Muscle of leg (tissue), 16 donors: ENCODE results near the gene BLVRB. TPM values are rescaled to one million over a fixed set of nuclear protein-coding genes. Genes with fewer than 3 reads are reported as not detected.

Experiments used
- DNase-seq: peaks from one replicate; pipeline ENCODE4 v3.0.0; 2013
- H3K27ac ChIP-seq: one replicate; pipeline ENCODE4 v1.5.1; 2013; ENCODE audit warnings: mild to moderate bottlenecking, low read length, control low read depth
- H3K27me3 ChIP-seq: one replicate; pipeline ENCODE4 v1.6.1; 2013; ENCODE audit warnings: low read length; ENCODE audit not compliant: control insufficient read depth, insufficient read depth
- H3K36me3 ChIP-seq: one replicate; pipeline ENCODE4 v1.6.1; 2013; ENCODE audit warnings: low read length; ENCODE audit not compliant: control insufficient read depth, insufficient read depth
- H3K4me1 ChIP-seq: one replicate; pipeline ENCODE4 v1.6.1; 2013; ENCODE audit warnings: low read length; ENCODE audit not compliant: control insufficient read depth, insufficient read depth
- H3K4me3 ChIP-seq: one replicate; pipeline ENCODE4 v1.5.1; 2013; ENCODE audit warnings: low read length, control low read depth
- H3K9me3 ChIP-seq: replicated peaks from 2 replicates; pipeline ENCODE4 v1.6.1; 2013; ENCODE audit warnings: low read depth, low read length; ENCODE audit not compliant: control insufficient read depth
- WGBS: methylation state at CpG from one replicate; pipeline ENCODE4 v1.1.5; 2013; ENCODE audit warnings: missing lambda C conversion rate; ENCODE audit not compliant: insufficient coverage; 5-methylcytosine and 5-hydroxymethylcytosine counted together
- long read RNA-seq, 11 donors: transcript quantifications; one replicate each; lab custom pipeline, GENCODE V29; 2026
- polyA plus RNA-seq, 8 donors: library from polyadenylated mRNA; unstranded; fragments of 120-200 nt; gene quantifications; one replicate each; pipeline versions ENCODE4 v1.2.1 to v1.2.3, GENCODE V29; 2013; ENCODE audit warnings: inconsistent platforms in 1 of 8, low replicate concordance in 1 of 8; ENCODE audit not compliant: insufficient read length in 8 of 8, insufficient read depth in 1 of 8
- total RNA-seq: library from RNA; stranded (reverse); fragments of 120-200 nt; gene quantifications from one replicate; pipeline ENCODE4 v1.2.4, GENCODE V29; 2013

Gene BLVRB
- total RNA-seq (57.9 TPM), polyA plus RNA-seq (10 to 100 TPM; 41.4 to 55.7 (median 42.7) TPM)
- long read RNA-seq, donor 1, transcript BLVRB-201 (5 exons, 873 nt) = major isoform, 11 of 12 reads
- long read RNA-seq, donor 1, partial matches to known transcripts = 0 of 12 reads
- long read RNA-seq, donor 1, other reads (novel, unspliced or antisense) = 0 of 12 reads
- long read RNA-seq, donor 2, partial matches to known transcripts = 0 of 3 reads
- long read RNA-seq, donor 2, other reads (novel, unspliced or antisense) = 0 of 3 reads
- long read RNA-seq, donor 3, transcript BLVRB-201 (5 exons, 873 nt) = major isoform, 28 of 28 reads
- long read RNA-seq, donor 3, partial matches to known transcripts = 0 of 28 reads
- long read RNA-seq, donor 3, other reads (novel, unspliced or antisense) = 0 of 28 reads
- long read RNA-seq, donor 4, transcript BLVRB-201 (5 exons, 873 nt) = major isoform, 22 of 24 reads
- long read RNA-seq, donor 4, partial matches to known transcripts = 0 of 24 reads
- long read RNA-seq, donor 4, other reads (novel, unspliced or antisense) = 0 of 24 reads
- long read RNA-seq, donor 5, transcript BLVRB-201 (5 exons, 873 nt) = major isoform, 69 of 76 reads
- long read RNA-seq, donor 5, partial matches to known transcripts = 6 of 76 reads
- long read RNA-seq, donor 5, other reads (novel, unspliced or antisense) = 0 of 76 reads
- long read RNA-seq, donor 6, transcript BLVRB-201 (5 exons, 873 nt) = major isoform, 62 of 74 reads
- long read RNA-seq, donor 6, partial matches to known transcripts = 10 of 74 reads
- long read RNA-seq, donor 6, other reads (novel, unspliced or antisense) = 0 of 74 reads
- long read RNA-seq, donor 7, transcript BLVRB-201 (5 exons, 873 nt) = major isoform, 44 of 51 reads
- long read RNA-seq, donor 7, partial matches to known transcripts = 6 of 51 reads
- long read RNA-seq, donor 7, other reads (novel, unspliced or antisense) = 0 of 51 reads
- long read RNA-seq, donor 8, transcript BLVRB-201 (5 exons, 873 nt) = major isoform, 26 of 28 reads
- long read RNA-seq, donor 8, partial matches to known transcripts = 0 of 28 reads
- long read RNA-seq, donor 8, other reads (novel, unspliced or antisense) = 0 of 28 reads
- long read RNA-seq, donor 9, transcript BLVRB-201 (5 exons, 873 nt) = major isoform, 24 of 25 reads
- long read RNA-seq, donor 9, partial matches to known transcripts = 0 of 25 reads
- long read RNA-seq, donor 9, other reads (novel, unspliced or antisense) = 0 of 25 reads
- long read RNA-seq, donor 10, transcript BLVRB-201 (5 exons, 873 nt) = major isoform, 31 of 32 reads
- long read RNA-seq, donor 10, partial matches to known transcripts = 0 of 32 reads
- long read RNA-seq, donor 10, other reads (novel, unspliced or antisense) = 0 of 32 reads
- long read RNA-seq, donor 11, transcript BLVRB-201 (5 exons, 873 nt) = major isoform, 28 of 28 reads
- long read RNA-seq, donor 11, partial matches to known transcripts = 0 of 28 reads
- long read RNA-seq, donor 11, other reads (novel, unspliced or antisense) = 0 of 28 reads

DNA sequence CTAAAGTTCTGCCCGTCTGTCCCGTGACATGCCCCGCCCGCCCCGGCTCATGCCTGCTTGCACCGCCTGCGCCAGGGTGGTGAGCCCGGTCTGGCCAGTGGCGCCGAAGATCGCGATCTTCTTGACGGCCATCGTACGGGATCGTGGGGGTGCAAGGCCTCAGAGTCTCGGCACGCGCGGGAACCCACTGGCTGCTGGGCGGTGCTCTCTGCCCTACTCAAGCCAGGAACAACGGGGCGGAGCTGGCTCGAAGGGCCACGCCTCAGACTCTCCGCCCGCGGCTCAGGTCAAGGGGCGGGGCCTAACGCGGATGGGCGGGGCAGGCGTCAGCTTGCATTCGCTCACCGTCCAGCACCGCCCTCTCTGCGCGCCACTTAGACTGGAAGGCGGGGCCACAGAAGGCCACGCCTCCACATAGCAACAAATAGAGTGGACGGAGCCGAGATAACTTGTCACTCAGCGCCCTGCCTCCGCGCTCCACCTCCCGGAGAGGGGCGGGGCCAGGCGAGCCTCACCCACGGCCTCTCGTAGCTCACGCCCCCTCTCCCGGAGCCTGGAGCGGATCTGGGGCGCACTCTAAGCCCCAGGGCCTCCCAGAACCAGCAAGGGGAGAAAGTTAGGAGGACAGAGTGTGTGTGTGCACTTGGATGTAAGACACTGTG, at the start of gene BLVRB:
BLVRB (minus strand) TSS at position 189 of the 662 bp plus-strand sequence; CDS start at position 132, 57 bp downstream.
- H3K4me3 ChIP-seq = peak within 1 kb of the TSS; percentile 60
- H3K9me3 ChIP-seq = no peaks in the 10 kb centered on the region
- WGBS = under 1% methylated on average over 47 of the region's 54 CpGs
- H3K4me1 ChIP-seq = peaks cover 27% of the 10 kb centered on the region
- DNase-seq = peak; percentile 100
- peak within 1 kb of the TSS; percentile 83 for H3K27ac ChIP-seq
- no peaks in the 10 kb centered on the region for H3K36me3 ChIP-seq
- H3K27me3 ChIP-seq = peaks cover 20% of the 10 kb centered on the region

DNA sequence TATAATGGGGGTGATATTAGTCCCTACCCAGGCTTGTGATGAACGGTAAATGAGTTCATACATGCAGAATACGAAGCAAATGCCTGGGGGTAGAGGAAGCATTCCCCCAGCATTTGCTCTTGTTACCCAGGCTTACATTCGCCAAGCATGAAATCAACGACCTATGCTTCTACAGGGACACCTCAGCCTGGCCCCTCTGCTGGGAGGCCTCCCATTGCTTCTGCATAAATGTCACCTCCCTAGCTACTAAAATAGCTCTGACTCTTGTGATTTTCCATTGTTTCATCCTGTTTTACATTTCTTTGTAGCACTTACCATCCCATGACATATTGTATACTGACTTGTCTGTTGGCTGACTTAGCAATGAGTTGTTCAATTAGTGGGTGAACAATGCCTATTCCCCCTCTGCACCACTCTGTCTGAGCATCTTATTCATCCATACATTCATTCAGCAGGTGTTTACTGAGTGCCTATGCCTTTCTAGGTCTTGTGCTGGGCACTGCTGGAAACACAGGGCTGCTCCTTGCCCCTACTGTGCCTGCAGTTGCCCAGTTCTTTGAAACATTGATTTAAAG, 48.3 kb upstream of the BLVRB start:
- DNase-seq = no peak
- Histone ChIP-seq H3K36me3 (no peaks in the 10 kb centered on the region), H3K27me3 (peaks cover 64% of the 10 kb centered on the region), H3K4me1 (no peaks in the 10 kb centered on the region), H3K4me3 (no peak overlapping the region), H3K27ac (no peak overlapping the region), H3K9me3 (no peaks in the 10 kb centered on the region)
- 81% methylated on average over 3 of the region's 4 CpGs for WGBS

GRCh38 chr19:40513345-40513678, 47.8 kb upstream of the BLVRB start:
- H3K4me1 ChIP-seq = no peaks in the 10 kb centered on the region
- no peaks in the 10 kb centered on the region for H3K36me3 ChIP-seq
- no peak overlapping the region for H3K27ac ChIP-seq
- 55% methylated on average over 27 of the region's 27 CpGs for WGBS
- no peak overlapping the region for H3K4me3 ChIP-seq
- no peaks in the 10 kb centered on the region for H3K9me3 ChIP-seq
- no peak for DNase-seq
- peaks cover 60% of the 10 kb centered on the region for H3K27me3 ChIP-seq

- Histone ChIP-seq H3K9me3 (no peaks in the 10 kb centered on the region), H3K36me3 (no peaks in the 10 kb centered on the region), H3K4me1 (no peaks in the 10 kb centered on the region), H3K27ac (no peak overlapping the region), H3K27me3 (peaks cover 59% of the 10 kb centered on the region), H3K4me3 (no peak overlapping the region)
- WGBS = 4% methylated on average over 105 of the region's 105 CpGs
- DNase-seq = no peak
These were observed 47.2 kb upstream of the BLVRB start for GRCh38 chr19:40512473-40513344.

DNA sequence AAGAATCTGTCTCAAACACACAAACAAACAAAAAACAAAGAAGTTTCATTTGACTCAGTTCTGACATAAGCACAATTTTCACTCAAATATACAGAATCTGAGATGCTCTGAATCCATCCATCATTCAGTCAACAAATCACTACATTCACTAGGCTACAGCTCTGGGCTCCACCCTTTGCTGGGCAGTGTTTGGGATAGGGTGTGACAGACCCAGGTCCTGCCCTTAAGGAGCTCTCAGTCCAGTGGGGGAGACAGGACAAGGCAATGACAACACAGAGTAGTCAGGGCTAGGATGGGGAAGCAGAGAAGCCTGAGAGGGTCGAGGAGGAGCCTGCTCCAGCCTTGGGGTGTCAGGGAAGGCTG, 46.5 kb upstream of the BLVRB start:
- Histone ChIP-seq H3K9me3 (no peaks in the 10 kb centered on the region), H3K27me3 (peaks cover 56% of the 10 kb centered on the region), H3K36me3 (no peaks in the 10 kb centered on the region), H3K27ac (no peak overlapping the region), H3K4me1 (no peaks in the 10 kb centered on the region), H3K4me3 (no peak overlapping the region)
- WGBS = 14% methylated on average over 1 of the region's 1 CpG
- DNase-seq = no peak

GRCh38 chr19:40511487-40511886, 45.9 kb upstream of the BLVRB start:
- no peaks in the 10 kb centered on the region for H3K9me3 ChIP-seq
- H3K27ac ChIP-seq = no peak overlapping the region
- H3K4me3 ChIP-seq = no peak overlapping the region
- no peaks in the 10 kb centered on the region for H3K4me1 ChIP-seq
- no peak for DNase-seq
- WGBS = 88% methylated on average over 3 of the region's 6 CpGs
- peaks cover 55% of the 10 kb centered on the region for H3K27me3 ChIP-seq
- no peaks in the 10 kb centered on the region for H3K36me3 ChIP-seq

GRCh38 chr19:40510526-40511115, 45.1 kb upstream of the BLVRB start:
- WGBS = 89% methylated on average over 4 of the region's 7 CpGs
- DNase-seq = no peak
- Histone ChIP-seq H3K36me3 (no peaks in the 10 kb centered on the region), H3K9me3 (no peaks in the 10 kb centered on the region), H3K27ac (no peak overlapping the region), H3K4me3 (no peak overlapping the region), H3K4me1 (no peaks in the 10 kb centered on the region), H3K27me3 (peaks cover 53% of the 10 kb centered on the region)

DNA sequence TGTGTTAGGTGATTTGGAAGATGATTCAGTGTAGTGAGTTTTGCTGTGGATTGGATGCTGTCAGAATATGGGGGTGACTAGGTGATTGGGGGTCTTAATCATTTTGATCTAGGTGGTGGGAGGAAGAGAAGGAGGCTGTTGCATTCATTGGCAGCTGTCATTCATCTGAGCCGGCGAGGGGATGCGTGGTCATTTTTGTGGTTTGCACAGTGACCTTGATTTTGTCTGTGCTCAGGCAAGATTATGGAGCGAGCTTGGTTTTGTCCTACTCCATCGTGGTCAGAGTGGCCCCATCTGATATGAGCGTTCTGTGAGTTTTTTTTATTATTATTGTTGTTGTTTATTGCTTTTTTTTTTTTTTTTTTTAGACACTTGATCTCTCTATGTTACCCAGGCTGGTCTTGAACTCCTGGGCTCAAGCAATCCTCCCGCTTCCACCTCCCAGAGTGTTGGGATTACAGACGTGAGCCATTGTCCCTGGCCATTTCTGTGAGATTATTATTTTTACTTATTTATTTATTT, 43.3 kb upstream of the BLVRB start:
- no peaks in the 10 kb centered on the region for H3K36me3 ChIP-seq
- H3K9me3 ChIP-seq = no peaks in the 10 kb centered on the region
- no peak overlapping the region for H3K4me3 ChIP-seq
- H3K27me3 ChIP-seq = peaks cover 38% of the 10 kb centered on the region
- H3K27ac ChIP-seq = no peak overlapping the region
- WGBS = 87% methylated on average over 3 of the region's 8 CpGs
- DNase-seq = no peak
- no peaks in the 10 kb centered on the region for H3K4me1 ChIP-seq
